ENCODE data around the gene LCORL. TPM values are rescaled to one million over a fixed set of nuclear protein-coding genes. Genes with fewer than 3 reads are reported as not detected.

Gene LCORL
- total and polyA plus RNA-seq, 2 of the 4 experiments (the other 2 are of a cell fraction) = 2.1 to 5.0 TPM

- Histone ChIP-seq H3K27ac (ENCODE audit: insufficient read depth, low read length) (peak overlapping the region; percentile 40; the same call in 1 of the 2 replicates), H3K56ac (ENCODE audit: extremely low read depth, insufficient read depth, low read length) (no peak overlapping the region), H4K8ac (ENCODE audit: low read depth in 2 of 2, low read length in 2 of 2) (no peak overlapping the region; a peak in 1 of 4 replicates), H3K9ac (ENCODE audit: low read depth, low read length) (no peak overlapping the region), H2AK9ac (replicated peaks; ENCODE audit: low read depth, low read length, poor library complexity) (no peak overlapping the region), H3K79me1 (ENCODE audit: low read depth in 1 of 2, low read length in 2 of 2) (no peaks in the 10 kb centered on the region; a peak in 1 of 4 replicates), H3K9me3 (ENCODE audit: control insufficient read depth, insufficient read depth, low read length) (no peaks in the 10 kb centered on the region), H3K23ac (ENCODE audit: low read depth, low read length) (no peak overlapping the region), H3K36me3 (ENCODE audit: control insufficient read depth, insufficient read depth, low read length) (no peaks in the 10 kb centered on the region), H2BK20ac (ENCODE audit: low read depth, low read length) (no peak overlapping the region), H3K4me2 (ENCODE audit: low read depth, low read length) (peak overlapping the region; percentile 56), H3K14ac (replicated peaks; ENCODE audit: low read depth, low read length) (no peak overlapping the region), H2BK15ac (ENCODE audit: low read depth, low read length) (no peak overlapping the region), H3K18ac (ENCODE audit: low read depth, low read length) (peak overlapping the region; percentile 80), H4K20me1 (ENCODE audit: insufficient read depth, low read length) (no peaks in the 10 kb centered on the region), H4K91ac (ENCODE audit: insufficient read depth, low read depth, low read length) (no peak overlapping the region), H3K4me3 (ENCODE audit: insufficient read depth, low read depth, low read length) (no peak overlapping the region), H3K4me1 (ENCODE audit: control insufficient read depth, insufficient read depth, low read length) (peaks cover 6% of the 10 kb centered on the region), H3K9me1 (ENCODE audit: insufficient read depth, low read length) (peaks cover 3% of the 10 kb centered on the region; the same call in 1 of the 2 replicates), H2AFZ (replicated peaks; ENCODE audit: low read length, poor library complexity) (no peak overlapping the region), H2BK120ac (ENCODE audit: low read depth, low read length) (no peak overlapping the region), H2BK5ac (ENCODE audit: low read depth, low read length, poor library complexity, severe bottlenecking) (peak overlapping the region; percentile 51), H2AK5ac (ENCODE audit: low read depth, low read length) (no peak overlapping the region), H4K5ac (ENCODE audit: low read depth, low read length) (no peak overlapping the region), H3K27me3 (ENCODE audit: control insufficient read depth, insufficient read depth, low read length) (no peaks in the 10 kb centered on the region), H3K4ac (ENCODE audit: low read depth, low read length) (no peak overlapping the region)
- no CpG with 5 or more reads among the region's 2 CpGs for WGBS, 2 experiments (ENCODE audit: extremely low coverage in 2 of 2, insufficient read length in 1 of 2)
- ChIA-PET CTCF (interaction anchor here (0.7 to 1.3 kb wide), 3 partner anchors 50 to 71 kb away, joined by 3 read pairs; no protein-coding TSS in a partner anchor), POLR2A (ENCODE audit: unreplicated experiment) (no interaction called here)
- ATAC-seq (ENCODE audit: low read depth) (no peak; the same call in 1 of the 2 replicates), DNase-seq (no peak)
- intact Hi-C loops (cut with micrococcal nuclease) = no loop called here
- TF ChIP-seq MAFK (IDR thresholded peaks at IDR 0.05; ENCODE audit: low read depth, low read length) (peak; percentile 66), BHLHE40 (IDR thresholded peaks at IDR 0.05; ENCODE audit: low read depth, low read length) (no peak)
- in situ Hi-C loops (cut with MboI; ENCODE audit: low sequenced_read_pairs) = no loop called here
- dilution Hi-C loops (cut with HindIII; ENCODE audit: low sequenced_read_pairs, unreplicated experiment) = no loop called here
- no TSS peak for BruUV-seq (replicated peaks)
These were observed 137.0 kb downstream of the LCORL start for GRCh38 chr4:17884511-17884910.
